ENCODE measurements around the gene ARHGEF16.

Gene ARHGEF16

GRCh38 chr1:3436901-3437300 lies 17.6 kb upstream of the ARHGEF16 start:
- no peak for DNase-seq

DNA sequence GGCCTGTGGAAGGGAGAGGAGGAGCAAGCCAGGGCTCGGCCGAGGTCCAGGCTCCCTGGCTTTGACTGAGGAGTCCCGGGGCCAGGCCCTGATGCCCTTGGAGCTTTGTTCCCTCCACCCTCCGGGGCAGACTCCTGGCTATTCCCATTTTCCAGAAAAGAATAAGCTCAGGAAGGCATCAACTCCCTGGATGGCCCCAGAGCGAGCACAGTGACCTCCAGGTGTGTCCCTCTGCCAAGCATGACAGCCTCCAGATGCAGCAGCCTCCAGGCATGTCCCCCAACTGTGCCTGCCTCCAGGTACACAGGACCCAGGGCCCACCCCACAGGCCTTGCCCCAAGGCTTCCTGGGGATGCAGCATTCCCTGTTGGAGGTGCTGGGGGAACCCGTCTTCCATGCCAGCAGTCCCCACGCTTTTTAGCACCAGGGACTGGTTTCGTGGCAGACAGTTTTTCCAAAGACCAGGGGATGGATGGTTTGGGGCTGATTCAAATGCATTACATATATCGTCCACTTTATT lies 15.7 kb upstream of the ARHGEF16 start:
- TF ChIP-seq POLR2A (IDR thresholded peaks at IDR 0.05; ENCODE audit: low read length), result no peak
- no peak for TF ChIP-seq GATA1 (IDR thresholded peaks at IDR 0.05; ENCODE audit: low read depth, low read length)
- no peak for DNase-seq

More at GRCh38 chr1:3436901-3437300, 17.6 kb upstream of the ARHGEF16 start:
- TF ChIP-seq POLR2A (IDR thresholded peaks at IDR 0.05; ENCODE audit: low read length) (no peak), GATA1 (IDR thresholded peaks at IDR 0.05; ENCODE audit: low read depth, low read length) (no peak)

- TF ChIP-seq GATA1 (IDR thresholded peaks at IDR 0.05; ENCODE audit: low read depth, low read length) (no peak), POLR2A (IDR thresholded peaks at IDR 0.05; ENCODE audit: low read length) (no peak)
- no peak for DNase-seq
Observed at GRCh38 chr1:3439346-3440299, 14.8 kb upstream of the ARHGEF16 start.

DNA sequence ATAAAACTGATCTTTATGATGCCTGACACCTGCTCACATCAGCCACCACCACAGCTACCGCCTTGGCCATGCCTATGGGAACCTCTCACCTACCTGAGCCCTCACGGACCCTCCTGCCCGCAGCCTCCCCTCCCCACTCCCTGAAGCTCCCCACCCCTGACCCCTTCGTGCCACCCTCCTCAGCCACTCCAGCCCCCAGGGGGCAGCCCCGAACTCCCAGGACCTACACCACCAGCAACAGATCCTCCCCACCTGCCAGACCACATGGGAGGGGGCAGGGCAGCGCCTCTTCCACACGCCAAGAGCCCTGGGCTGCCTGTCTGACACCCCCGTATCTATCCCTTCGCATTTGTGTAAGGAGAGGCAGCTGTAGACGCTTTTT lies 14.2 kb upstream of the ARHGEF16 start:
- TF ChIP-seq GATA1 (IDR thresholded peaks at IDR 0.05; ENCODE audit: low read depth, low read length) (no peak), POLR2A (IDR thresholded peaks at IDR 0.05; ENCODE audit: low read length) (no peak)
- no peak for DNase-seq

- TF ChIP-seq GATA1 (IDR thresholded peaks at IDR 0.05; ENCODE audit: low read depth, low read length) (no peak), POLR2A (IDR thresholded peaks at IDR 0.05; ENCODE audit: low read length) (no peak)
- no peak for DNase-seq
Observed at GRCh38 chr1:3440711-3441409, 13.6 kb upstream of the ARHGEF16 start.

- TF ChIP-seq GATA1 (IDR thresholded peaks at IDR 0.05; ENCODE audit: low read depth, low read length) (no peak), POLR2A (IDR thresholded peaks at IDR 0.05; ENCODE audit: low read length) (no peak)
- no peak for DNase-seq
Observed at GRCh38 chr1:3441410-3441847, 13.0 kb upstream of the ARHGEF16 start.

- no peak for DNase-seq
- no peak for TF ChIP-seq GATA1 (IDR thresholded peaks at IDR 0.05; ENCODE audit: low read depth, low read length)
- no peak for TF ChIP-seq POLR2A (IDR thresholded peaks at IDR 0.05; ENCODE audit: low read length)
Observed at GRCh38 chr1:3441880-3442279, 12.6 kb upstream of the ARHGEF16 start.

- TF ChIP-seq POLR2A (IDR thresholded peaks at IDR 0.05; ENCODE audit: low read length) (no peak), GATA1 (IDR thresholded peaks at IDR 0.05; ENCODE audit: low read depth, low read length) (no peak)
Observed at GRCh38 chr1:3442331-3442730, 12.1 kb upstream of the ARHGEF16 start.

DNA sequence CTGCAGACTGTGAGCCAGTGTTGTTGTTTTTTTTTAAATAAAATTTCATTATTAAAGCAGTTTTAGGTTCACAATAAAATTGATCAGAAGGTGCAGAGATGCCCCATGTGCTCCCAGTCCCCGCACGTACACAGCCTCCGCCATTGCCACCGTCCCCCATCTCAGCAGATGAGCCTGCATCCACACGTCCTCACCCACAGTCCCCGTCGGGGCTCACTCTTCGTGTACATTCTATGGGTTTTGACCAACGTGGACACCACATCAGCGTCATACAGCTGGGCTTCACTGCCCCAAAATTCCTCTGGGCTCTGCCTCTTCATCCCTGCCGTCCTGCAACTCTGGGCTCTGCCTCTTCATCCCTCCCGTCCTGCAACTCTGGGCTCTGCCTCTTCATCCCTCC lies 11.6 kb upstream of the ARHGEF16 start:
- no peak for DNase-seq
- TF ChIP-seq GATA1 (IDR thresholded peaks at IDR 0.05; ENCODE audit: low read depth, low read length) (no peak), POLR2A (IDR thresholded peaks at IDR 0.05; ENCODE audit: low read length) (no peak)

More at GRCh38 chr1:3442331-3442730, 12.1 kb upstream of the ARHGEF16 start:
- DNase-seq, result no peak

DNA sequence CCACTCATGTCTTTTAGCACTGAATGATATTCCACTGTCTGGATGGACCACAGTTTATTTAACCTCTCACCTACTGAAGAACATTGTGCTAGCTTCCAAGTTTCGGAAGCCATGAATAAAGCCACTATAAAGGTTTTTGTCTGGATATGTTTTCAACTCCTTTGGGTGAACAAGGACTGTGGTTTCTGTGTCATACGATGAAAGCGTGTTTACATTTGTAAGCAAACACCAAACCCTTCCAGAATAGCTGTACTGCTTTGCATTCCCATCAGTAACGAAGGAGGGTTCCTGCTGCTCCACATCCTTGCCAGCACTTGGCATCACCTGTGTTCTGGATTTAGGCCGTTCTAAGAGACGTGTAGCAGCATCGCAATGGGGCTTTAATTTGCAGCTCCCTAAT lies 10.7 kb upstream of the ARHGEF16 start:
- DNase-seq, result no peak
- TF ChIP-seq GATA1 (IDR thresholded peaks at IDR 0.05; ENCODE audit: low read depth, low read length) (no peak), POLR2A (IDR thresholded peaks at IDR 0.05; ENCODE audit: low read length) (no peak)

DNA sequence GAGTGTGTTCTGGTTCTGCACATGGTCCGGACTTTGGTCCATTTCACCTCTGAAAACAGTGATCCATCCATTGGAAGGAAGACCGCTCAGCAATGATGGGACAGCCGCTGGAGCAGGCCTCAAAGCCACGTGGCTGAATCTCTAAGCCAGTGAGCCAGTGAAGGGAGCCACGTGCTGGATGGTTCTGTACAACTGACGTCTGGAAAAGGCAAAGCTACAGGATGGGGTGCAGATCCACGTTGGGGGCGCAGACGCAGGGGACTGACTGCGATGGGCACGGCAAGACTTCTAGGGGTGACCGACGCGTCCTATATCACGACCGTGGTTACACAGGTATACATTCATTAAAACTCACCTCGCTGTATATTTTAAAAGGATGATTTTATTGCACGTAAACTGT lies 10.2 kb upstream of the ARHGEF16 start:
- TF ChIP-seq POLR2A (IDR thresholded peaks at IDR 0.05; ENCODE audit: low read length), result no peak
- TF ChIP-seq GATA1 (IDR thresholded peaks at IDR 0.05; ENCODE audit: low read depth, low read length), result no peak
- DNase-seq, result no peak

GRCh38 chr1:3444736-3445135 lies 9.7 kb upstream of the ARHGEF16 start:
- TF ChIP-seq POLR2A (IDR thresholded peaks at IDR 0.05; ENCODE audit: low read length) (no peak), GATA1 (IDR thresholded peaks at IDR 0.05; ENCODE audit: low read depth, low read length) (no peak)
- no peak for DNase-seq

DNA sequence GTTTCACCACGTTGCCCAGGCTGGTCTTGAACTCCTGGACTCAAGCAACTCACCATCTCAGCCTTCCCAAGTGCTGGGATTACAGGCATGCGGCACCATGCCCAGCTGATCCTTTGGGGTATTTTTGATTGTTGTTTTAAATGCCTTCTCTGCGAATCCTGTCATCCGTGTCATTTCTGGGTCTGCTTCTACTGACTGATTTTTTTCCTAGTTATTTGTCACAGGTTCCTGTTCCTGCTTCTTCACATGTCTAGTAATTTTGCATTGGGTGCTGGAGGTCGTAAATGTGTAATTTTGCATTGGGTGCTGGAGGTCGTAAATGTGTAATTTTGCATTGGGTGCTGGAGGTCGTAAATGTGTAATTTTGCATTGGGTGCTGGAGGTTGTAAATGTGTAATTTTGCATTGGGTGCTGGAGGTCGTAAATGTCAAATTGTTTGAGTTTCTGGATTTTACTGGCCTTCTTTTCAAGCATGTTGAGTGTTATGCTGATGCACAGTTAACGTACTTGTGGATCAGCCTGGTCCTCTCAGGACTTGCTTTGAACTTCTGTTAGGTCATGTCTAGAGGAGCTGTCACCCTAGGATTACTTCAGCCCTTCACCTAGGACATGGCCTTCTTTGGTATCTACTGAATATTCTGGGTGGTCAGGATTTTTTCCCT lies 4.1 kb upstream of the ARHGEF16 start:
- no peak for TF ChIP-seq POLR2A (IDR thresholded peaks at IDR 0.05; ENCODE audit: low read length)
- no peak for TF ChIP-seq GATA1 (IDR thresholded peaks at IDR 0.05; ENCODE audit: low read depth, low read length)
- no peak for DNase-seq

DNA sequence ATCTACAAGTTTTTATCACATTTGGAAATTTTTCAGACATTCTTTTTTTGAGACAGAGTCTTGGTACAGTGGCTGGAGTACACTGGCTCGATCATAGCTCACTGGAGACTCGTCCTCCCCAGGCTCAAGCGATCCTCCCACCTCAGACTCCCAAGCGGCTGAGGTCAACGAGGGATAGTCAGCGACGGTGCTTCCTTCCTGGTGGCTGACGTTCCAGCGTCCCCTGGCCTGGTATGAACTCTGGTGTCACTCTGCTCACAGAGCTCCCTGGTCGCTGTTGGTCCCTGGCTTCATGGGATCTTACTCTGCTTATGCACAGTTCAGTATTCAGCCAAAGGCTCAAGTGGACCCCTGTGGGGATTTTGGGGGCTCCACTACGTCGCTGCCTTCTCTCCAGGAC lies 3.5 kb upstream of the ARHGEF16 start:
- DNase-seq, result no peak
- no peak for TF ChIP-seq GATA1 (IDR thresholded peaks at IDR 0.05; ENCODE audit: low read depth, low read length)
- TF ChIP-seq POLR2A (IDR thresholded peaks at IDR 0.05; ENCODE audit: low read length), result no peak
